Choroid plexus epithelial cell (primary cell): ENCODE data around the gene DAPK1.

Experiments
- DNase-seq: peaks from one replicate; pipeline ENCODE4 v3.0.0-alpha.2; 2010; ENCODE audit warnings: low read depth
- H3K4me3 ChIP-seq: 2 replicates; pipeline ENCODE4 v1.5.1; 2011; ENCODE audit warnings: low read depth, mild to moderate bottlenecking, control low read depth, low read length, moderate library complexity
- TF ChIP-seq, protein P1 (sequence below): conservative IDR thresholded peaks from 2 replicates; pipeline ENCODE4 v1.5.1; 2011; ENCODE audit warnings: low read depth, mild to moderate bottlenecking, control low read depth, inconsistent platforms, low read length, moderate library complexity

The DAPK1 gene

DNA sequence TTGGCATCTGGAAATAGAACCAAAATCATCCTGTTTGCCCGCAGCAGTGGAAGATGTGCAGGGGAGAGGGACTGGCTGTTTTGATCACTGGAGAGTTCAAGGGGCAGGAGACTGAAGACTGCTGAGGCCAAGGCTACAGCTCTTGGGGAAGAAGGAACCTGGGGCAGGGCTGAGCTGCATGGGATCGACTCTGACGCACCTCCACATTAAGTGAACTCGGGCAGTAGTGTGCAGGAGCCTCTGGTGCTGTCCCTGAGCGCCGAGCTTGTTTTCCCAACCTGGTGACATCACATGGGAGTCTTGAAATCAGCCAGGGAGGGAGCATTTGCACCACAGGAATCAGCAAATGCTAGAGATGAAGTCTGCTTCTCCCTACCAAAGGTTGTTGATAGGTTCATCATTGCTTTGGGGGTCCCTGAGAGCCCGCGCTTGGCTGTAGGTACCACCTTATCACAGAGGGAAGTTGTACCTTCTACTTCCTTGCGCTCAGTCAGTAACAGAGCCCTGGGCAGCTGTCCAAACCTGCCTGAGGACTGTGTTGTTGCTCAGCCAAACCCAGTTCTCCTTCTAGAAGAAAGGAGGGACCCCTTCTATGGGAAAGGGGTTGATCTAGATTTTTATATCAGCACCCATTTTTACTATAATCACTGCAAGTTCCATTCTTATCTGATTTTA, 175.9 kb downstream of the DAPK1 start:
- TF ChIP-seq, protein P1, sequence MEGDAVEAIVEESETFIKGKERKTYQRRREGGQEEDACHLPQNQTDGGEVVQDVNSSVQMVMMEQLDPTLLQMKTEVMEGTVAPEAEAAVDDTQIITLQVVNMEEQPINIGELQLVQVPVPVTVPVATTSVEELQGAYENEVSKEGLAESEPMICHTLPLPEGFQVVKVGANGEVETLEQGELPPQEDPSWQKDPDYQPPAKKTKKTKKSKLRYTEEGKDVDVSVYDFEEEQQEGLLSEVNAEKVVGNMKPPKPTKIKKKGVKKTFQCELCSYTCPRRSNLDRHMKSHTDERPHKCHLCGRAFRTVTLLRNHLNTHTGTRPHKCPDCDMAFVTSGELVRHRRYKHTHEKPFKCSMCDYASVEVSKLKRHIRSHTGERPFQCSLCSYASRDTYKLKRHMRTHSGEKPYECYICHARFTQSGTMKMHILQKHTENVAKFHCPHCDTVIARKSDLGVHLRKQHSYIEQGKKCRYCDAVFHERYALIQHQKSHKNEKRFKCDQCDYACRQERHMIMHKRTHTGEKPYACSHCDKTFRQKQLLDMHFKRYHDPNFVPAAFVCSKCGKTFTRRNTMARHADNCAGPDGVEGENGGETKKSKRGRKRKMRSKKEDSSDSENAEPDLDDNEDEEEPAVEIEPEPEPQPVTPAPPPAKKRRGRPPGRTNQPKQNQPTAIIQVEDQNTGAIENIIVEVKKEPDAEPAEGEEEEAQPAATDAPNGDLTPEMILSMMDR: no peak
- no peak for DNase-seq
- no peak overlapping the region for H3K4me3 ChIP-seq

DNA sequence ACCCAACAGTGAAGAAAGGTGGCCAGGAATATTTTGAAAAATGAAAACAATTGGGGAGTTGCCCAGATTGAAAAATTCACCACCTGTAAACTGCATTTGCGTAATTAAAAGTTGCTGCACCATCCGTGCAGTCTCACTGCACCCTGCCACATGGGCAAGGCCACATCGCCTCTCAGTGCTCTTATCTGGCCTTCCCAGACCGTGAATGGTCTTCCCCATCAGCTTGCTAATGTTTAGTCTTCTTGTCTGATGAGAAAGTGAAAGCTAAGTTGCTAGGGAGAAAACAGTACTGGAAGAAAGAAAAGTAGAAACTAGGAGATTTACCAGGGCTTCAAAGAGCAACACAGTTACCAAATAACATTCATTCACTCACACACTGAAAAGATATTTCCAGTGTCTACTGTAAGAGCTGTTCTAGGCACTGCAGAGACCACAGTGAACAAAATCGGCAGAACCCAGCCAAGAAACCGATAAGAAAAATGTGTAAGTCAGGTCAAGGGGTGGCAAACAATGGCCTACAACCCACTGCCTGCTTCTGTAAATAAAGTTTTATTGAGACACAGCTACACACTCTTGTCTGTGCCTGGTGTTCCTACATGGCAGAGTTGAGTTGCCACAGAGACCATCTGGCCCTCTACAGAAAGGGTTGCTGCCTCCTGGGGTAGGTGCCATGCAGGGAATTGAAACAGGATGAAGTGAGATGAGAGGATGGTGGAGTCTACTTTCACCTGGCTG, 177.1 kb downstream of the DAPK1 start:
- peak; percentile 25 for DNase-seq
- H3K4me3 ChIP-seq: no peak overlapping the region
- TF ChIP-seq, protein P1: no peak

DNA sequence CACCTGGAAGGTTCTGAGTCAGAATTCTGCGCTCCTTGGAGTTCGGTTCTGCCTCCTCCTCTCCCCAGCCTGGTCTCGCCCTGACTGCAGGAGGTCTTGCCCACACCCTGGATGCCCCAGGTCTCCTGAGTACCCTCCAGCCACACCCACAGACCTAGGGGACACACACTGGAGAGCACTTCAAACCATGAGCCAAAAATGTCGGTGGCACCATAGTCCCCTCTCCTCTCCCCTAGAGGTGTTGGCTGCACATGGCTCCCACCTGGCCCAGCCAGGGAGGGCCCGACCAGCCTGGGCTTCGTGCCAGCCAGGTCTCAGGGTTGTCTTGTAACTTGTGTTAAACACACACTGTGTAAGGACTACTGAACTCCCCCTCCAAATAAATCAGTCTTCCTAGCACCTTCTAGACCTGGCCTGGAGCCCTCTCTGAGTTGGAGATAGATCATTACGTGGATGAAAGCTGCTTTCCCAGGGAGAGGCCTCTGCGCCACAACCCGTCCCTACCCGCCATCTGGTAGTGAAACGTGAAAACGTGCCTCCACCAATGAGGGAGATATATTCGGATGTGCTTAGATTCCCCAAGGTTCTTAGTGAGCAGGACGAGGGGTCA, 178.3 kb downstream of the DAPK1 start:
- no peak for DNase-seq
- TF ChIP-seq, protein P1: no peak
- H3K4me3 ChIP-seq: no peak overlapping the region

DNA sequence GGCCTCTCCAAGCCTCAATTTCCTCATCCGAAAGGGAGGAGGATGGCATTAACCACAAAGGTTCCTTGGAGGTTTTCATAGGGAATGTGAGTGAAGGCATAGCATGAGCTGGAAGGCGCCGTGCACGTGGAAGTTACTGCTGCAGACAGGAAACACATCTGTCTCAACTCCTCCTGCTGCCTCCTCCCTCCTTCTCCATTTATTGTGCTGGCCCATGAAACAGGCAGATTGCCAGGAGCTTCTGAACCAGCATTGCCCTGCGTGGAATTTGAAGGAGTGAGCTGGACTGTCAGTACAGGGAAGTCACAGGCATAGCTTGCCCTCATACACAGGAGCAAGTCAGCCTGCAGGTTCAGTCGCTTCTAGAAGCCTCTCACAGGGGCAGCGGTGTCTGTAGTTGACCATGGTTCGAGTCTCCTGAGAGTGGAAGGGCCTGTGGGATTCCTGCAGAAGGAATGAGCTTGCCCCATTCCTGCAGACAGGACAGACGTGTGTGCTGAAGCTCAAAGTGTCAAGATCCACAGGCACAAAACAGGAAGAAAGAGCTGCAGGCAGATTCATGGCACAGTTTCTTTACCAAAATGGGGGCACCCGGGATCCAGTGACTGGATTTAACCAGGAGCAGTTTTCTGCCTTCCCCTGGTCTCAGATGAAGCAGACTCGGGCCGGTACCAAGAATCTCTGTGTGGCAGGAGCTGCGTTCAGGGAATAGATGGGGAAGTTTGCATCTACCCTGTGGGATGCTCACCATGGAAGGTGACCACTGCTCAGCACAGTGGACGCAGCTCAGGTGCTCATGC, 179.5 kb downstream of the DAPK1 start:
- H3K4me3 ChIP-seq: no peak overlapping the region
- DNase-seq: peak; percentile 39

DNA sequence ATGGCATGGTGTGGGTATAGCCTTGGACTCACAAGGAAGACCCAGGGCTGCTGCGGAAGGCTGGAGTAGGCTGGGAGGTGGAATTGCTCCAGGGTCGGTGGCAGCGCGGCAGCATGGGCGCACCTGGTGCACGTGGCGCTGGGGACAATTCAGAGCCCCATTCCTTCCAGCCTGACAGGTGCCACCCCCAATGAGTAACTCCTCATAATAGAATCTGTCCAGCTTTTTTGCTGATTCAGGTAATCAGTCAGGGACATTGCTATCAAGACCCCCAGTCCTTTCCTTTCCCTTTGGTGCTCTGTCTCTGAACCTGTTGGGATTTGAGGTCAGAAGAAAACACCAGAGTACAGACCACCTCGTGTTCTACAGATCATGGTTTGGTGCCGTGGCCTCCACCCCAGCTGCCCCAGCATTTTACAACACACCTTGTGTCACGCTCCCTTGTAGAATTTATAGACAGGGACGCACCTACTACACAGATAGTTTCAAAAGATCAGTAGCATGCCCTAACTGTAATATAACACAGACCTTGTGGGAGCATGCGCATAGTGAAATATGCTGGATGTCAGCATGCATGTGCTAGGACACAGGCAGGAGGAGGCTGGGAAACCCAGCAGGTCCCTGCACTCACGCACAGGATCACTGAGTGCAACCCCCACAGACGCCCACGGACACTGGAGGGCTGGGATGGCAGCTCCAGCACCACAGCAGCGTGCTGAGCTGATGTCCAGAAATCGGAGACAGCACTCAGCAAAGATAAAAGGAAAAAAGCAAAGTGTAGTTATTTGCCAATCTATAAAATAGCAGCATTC, 180.3 kb downstream of the DAPK1 start:
- no peak overlapping the region for H3K4me3 ChIP-seq
- DNase-seq: no peak
- TF ChIP-seq, protein P1: no peak

More for the DNA sequence above, 179.5 kb downstream of the DAPK1 start:
- TF ChIP-seq, protein P1: no peak
